H9 (cell line): ENCODE results near the gene NHS. TPM values are rescaled to one million over a fixed set of nuclear protein-coding genes. Genes with fewer than 3 reads are reported as not detected.

Experiments used
- DNase-seq: peaks from one replicate; pipeline ENCODE4 v3.0.0-alpha.2; 2017
- H2AFZ ChIP-seq: one replicate; pipeline ENCODE4 v1.6.1; 2013; ENCODE audit warnings: mild to moderate bottlenecking, low read length, control low read depth, moderate library complexity
- H2AK5ac ChIP-seq: 2 replicates; pipeline ENCODE4 v1.6.1; 2013; ENCODE audit warnings: low read length, control low read depth, mixed read lengths; ENCODE audit not compliant: insufficient read length
- H2BK120ac ChIP-seq: one replicate; pipeline ENCODE4 v1.6.1; 2013; ENCODE audit warnings: low read depth, mild to moderate bottlenecking, low read length, control low read depth, inconsistent platforms; ENCODE audit not compliant: poor library complexity, severe bottlenecking
- H2BK12ac ChIP-seq: 2 replicates; pipeline ENCODE4 v1.6.1; 2013; ENCODE audit warnings: low read length, control low read depth, mixed read lengths, low read depth; ENCODE audit not compliant: insufficient read length
- H2BK15ac ChIP-seq: 2 replicates; pipeline ENCODE4 v1.6.1; 2013; ENCODE audit warnings: low read depth, low read length, control low read depth
- H2BK20ac ChIP-seq: one replicate; pipeline ENCODE4 v1.6.1; 2013; ENCODE audit warnings: low read depth, mild to moderate bottlenecking, low read length, control low read depth, inconsistent platforms; ENCODE audit not compliant: poor library complexity, severe bottlenecking
- H2BK5ac ChIP-seq: 2 replicates; pipeline ENCODE4 v1.6.1; 2013; ENCODE audit warnings: low read length, control low read depth, mixed read lengths; ENCODE audit not compliant: insufficient read length
- H3K14ac ChIP-seq: 2 replicates; pipeline ENCODE4 v1.6.1; 2013; ENCODE audit warnings: low read length, control low read depth; ENCODE audit not compliant: insufficient read depth
- H3K18ac ChIP-seq: 2 replicates; pipeline ENCODE4 v1.6.1; 2013; ENCODE audit warnings: low read depth, mild to moderate bottlenecking, mixed read lengths, low read length, control low read depth; ENCODE audit not compliant: insufficient read length
- H3K23ac ChIP-seq: 2 replicates; pipeline ENCODE4 v1.6.1; 2013; ENCODE audit warnings: low read length, control low read depth, mixed read lengths, low read depth; ENCODE audit not compliant: insufficient read length
- H3K23me2 ChIP-seq: 2 replicates; pipeline ENCODE4 v1.6.1; 2013; ENCODE audit warnings: low read depth, mild to moderate bottlenecking, mixed read lengths, low read length, control low read depth; ENCODE audit not compliant: insufficient read length, poor library complexity, severe bottlenecking
- H3K27ac ChIP-seq: 2 replicates; pipeline ENCODE4 v1.5.1; 2013; ENCODE audit warnings: low read length, control low read depth, mixed read lengths, low read depth; ENCODE audit not compliant: insufficient read length
- H3K27me3 ChIP-seq: 2 replicates; pipeline ENCODE4 v1.6.1; 2013; ENCODE audit warnings: low read length, control low read depth, inconsistent platforms; ENCODE audit not compliant: insufficient read depth
- H3K4ac ChIP-seq: 2 replicates; pipeline ENCODE4 v1.6.1; 2013; ENCODE audit warnings: low read depth, mild to moderate bottlenecking, control low read depth, inconsistent platforms, low read length, moderate library complexity
- H3K4me1 ChIP-seq: 2 replicates; pipeline ENCODE4 v1.6.1; 2013; ENCODE audit warnings: low read length, control low read depth, inconsistent platforms; ENCODE audit not compliant: insufficient read depth
- H3K4me2 ChIP-seq: 2 replicates; pipeline ENCODE4 v1.6.1; 2013; ENCODE audit warnings: low read length, control low read depth, mixed read lengths; ENCODE audit not compliant: insufficient read length, insufficient read depth
- H3K56ac ChIP-seq: 2 replicates; pipeline ENCODE4 v1.6.1; 2013; ENCODE audit warnings: low read depth, mild to moderate bottlenecking, mixed read lengths, low read length, control low read depth; ENCODE audit not compliant: insufficient read length
- H3K79me1 ChIP-seq: 2 replicates; pipeline ENCODE4 v1.6.1; 2013; ENCODE audit warnings: low read depth, mild to moderate bottlenecking, moderate library complexity, low read length, control low read depth, inconsistent platforms; ENCODE audit not compliant: insufficient read depth, poor library complexity, severe bottlenecking
- H3K79me2 ChIP-seq: 2 replicates; pipeline ENCODE4 v1.6.1; 2013; ENCODE audit warnings: low read length, control low read depth, inconsistent platforms; ENCODE audit not compliant: insufficient read depth
- H3K9ac ChIP-seq: 2 replicates; pipeline ENCODE4 v1.6.1; 2013; ENCODE audit warnings: low read length, control low read depth, mixed read lengths; ENCODE audit not compliant: insufficient read length; ENCODE audit errors: extremely low read depth
- H3K9me3 ChIP-seq: one replicate; pipeline ENCODE4 v1.6.1; 2013; ENCODE audit warnings: low read depth, low read length, inconsistent platforms; ENCODE audit not compliant: control insufficient read depth
- H3T11ph ChIP-seq: one replicate; pipeline ENCODE4 v1.6.1; 2013; ENCODE audit warnings: mild to moderate bottlenecking, low read length, control low read depth, inconsistent platforms
- H4K20me1 ChIP-seq: one replicate; pipeline ENCODE4 v1.6.1; 2013; ENCODE audit not compliant: control insufficient read depth, insufficient read length, insufficient read depth
- H4K5ac ChIP-seq: 2 replicates; pipeline ENCODE4 v1.6.1; 2013; ENCODE audit warnings: low read depth, mild to moderate bottlenecking, mixed read lengths, low read length, control low read depth; ENCODE audit not compliant: insufficient read length
- H4K8ac ChIP-seq: replicated peaks from 2 replicates; pipeline ENCODE4 v1.6.1; 2013; ENCODE audit warnings: low read length, control low read depth, mixed read lengths, low read depth; ENCODE audit not compliant: insufficient read length
- H4K91ac ChIP-seq: 2 replicates; pipeline ENCODE4 v1.6.1; 2013; ENCODE audit warnings: low read depth, mild to moderate bottlenecking, moderate library complexity, mixed read lengths, low read length, control low read depth; ENCODE audit not compliant: insufficient read length
- H3K27ac Mint-ChIP-seq, 3 experiments: 2 replicates in 2 of 3; 3 replicates in 1 of 3; pipeline ENCODE4 v1.8.0; 2020 to 2021; ENCODE audit warnings: mixed read lengths in 3 of 3, mild to moderate bottlenecking in 1 of 3, moderate library complexity in 1 of 3
- H3K27me3 Mint-ChIP-seq: 2 replicates; pipeline ENCODE4 v1.8.0; 2021; ENCODE audit warnings: low read depth, mild to moderate bottlenecking, moderate library complexity, mixed read lengths
- H3K36me3 Mint-ChIP-seq, 3 experiments: 2 replicates in 2 of 3; 3 replicates in 1 of 3; pipeline ENCODE4 v1.8.0; 2020 to 2021; ENCODE audit warnings: low read depth in 3 of 3, mixed read lengths in 3 of 3; ENCODE audit not compliant: insufficient read depth in 1 of 3
- H3K4me1 Mint-ChIP-seq, 2 experiments: 2 replicates each; pipeline ENCODE4 v1.8.0; 2020; ENCODE audit warnings: mixed read lengths in 2 of 2
- H3K4me3 Mint-ChIP-seq, 2 experiments: 2 replicates in 1 of 2; 3 replicates in 1 of 2; pipeline ENCODE4 v1.8.0; 2020 to 2021; ENCODE audit warnings: mild to moderate bottlenecking in 2 of 2, mixed read lengths in 2 of 2, moderate library complexity in 1 of 2
- H3K9me3 Mint-ChIP-seq, 2 experiments: 2 replicates in 1 of 2; 3 replicates in 1 of 2; pipeline ENCODE4 v1.8.0; 2020; ENCODE audit warnings: mild to moderate bottlenecking in 2 of 2, mixed read lengths in 2 of 2, moderate library complexity in 1 of 2
- WGBS: extraction: QIAGEN DNeasy Blood & Tissue Kit; methylation state at CpG from one replicate; pipeline ENCODE4 v1.1.7; 2013; ENCODE audit warnings: missing lambda C conversion rate, low lambda C conversion rate, mixed read lengths; ENCODE audit not compliant: insufficient read length; ENCODE audit errors: extremely low coverage; 5-methylcytosine and 5-hydroxymethylcytosine counted together
- total RNA-seq: library from RNA; stranded (reverse); gene quantifications from 2 replicates; pipeline ENCODE4 v1.2.1, GENCODE V29; 2021
- TF ChIP-seq, protein P1 (sequence below): fragments of 200-600 bp; sonication (generic); conservative IDR thresholded peaks from 3 replicates; pipeline ENCODE4 v1.8.0; 2021; ENCODE audit warnings: antibody characterized with exemption, mild to moderate bottlenecking

Gene NHS
- total RNA-seq, 1 experiment from 2014 or later: 8.7 TPM

DNA sequence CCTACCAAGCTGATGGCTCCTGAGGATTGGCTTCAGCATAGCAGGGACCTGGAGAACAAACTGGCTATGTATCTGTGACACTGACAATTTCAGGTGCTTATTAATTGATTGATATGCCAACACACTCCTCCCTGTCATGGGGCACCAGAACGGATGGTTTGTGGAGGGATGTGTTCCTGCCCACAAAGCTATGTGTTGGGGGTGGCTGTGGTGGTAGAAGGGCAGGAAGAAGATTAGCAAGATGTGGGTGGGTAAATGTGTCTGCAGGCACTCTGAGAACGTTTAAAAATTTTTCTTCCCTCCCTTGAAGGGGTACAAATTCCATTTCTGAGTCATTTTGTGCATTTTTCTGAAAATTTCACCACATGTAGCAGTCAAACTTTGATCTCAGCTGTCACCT is 307.3 kb downstream of the NHS start:
- Mint-ChIP-seq H3K36me3 (no peaks in the 10 kb centered on the region), H3K27ac (no peak overlapping the region; a peak in 1 of 7 replicates), H3K9me3 (no peaks in the 10 kb centered on the region), H3K27me3 (peaks cover 3% of the 10 kb centered on the region; the same call in 1 of the 2 replicates), H3K4me1 (peaks cover 18 to 20% of the 10 kb centered on the region in 2 experiments), H3K4me3 (no peak overlapping the region)
- no peak overlapping the region for H3K27ac ChIP-seq
- TF ChIP-seq, protein P1, sequence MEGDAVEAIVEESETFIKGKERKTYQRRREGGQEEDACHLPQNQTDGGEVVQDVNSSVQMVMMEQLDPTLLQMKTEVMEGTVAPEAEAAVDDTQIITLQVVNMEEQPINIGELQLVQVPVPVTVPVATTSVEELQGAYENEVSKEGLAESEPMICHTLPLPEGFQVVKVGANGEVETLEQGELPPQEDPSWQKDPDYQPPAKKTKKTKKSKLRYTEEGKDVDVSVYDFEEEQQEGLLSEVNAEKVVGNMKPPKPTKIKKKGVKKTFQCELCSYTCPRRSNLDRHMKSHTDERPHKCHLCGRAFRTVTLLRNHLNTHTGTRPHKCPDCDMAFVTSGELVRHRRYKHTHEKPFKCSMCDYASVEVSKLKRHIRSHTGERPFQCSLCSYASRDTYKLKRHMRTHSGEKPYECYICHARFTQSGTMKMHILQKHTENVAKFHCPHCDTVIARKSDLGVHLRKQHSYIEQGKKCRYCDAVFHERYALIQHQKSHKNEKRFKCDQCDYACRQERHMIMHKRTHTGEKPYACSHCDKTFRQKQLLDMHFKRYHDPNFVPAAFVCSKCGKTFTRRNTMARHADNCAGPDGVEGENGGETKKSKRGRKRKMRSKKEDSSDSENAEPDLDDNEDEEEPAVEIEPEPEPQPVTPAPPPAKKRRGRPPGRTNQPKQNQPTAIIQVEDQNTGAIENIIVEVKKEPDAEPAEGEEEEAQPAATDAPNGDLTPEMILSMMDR: no peak
- no peak overlapping the region for H4K91ac ChIP-seq
- no peaks in the 10 kb centered on the region for H3K79me1 ChIP-seq
- H2BK20ac ChIP-seq: no peak overlapping the region
- whole genome bisulfite sequencing: no CpG with 5 or more reads among the region's 2 CpGs
- H2BK12ac ChIP-seq: no peak overlapping the region
- H3K18ac ChIP-seq: no peak overlapping the region
- no peak overlapping the region for H3T11ph ChIP-seq
- H3K27me3 ChIP-seq: no peaks in the 10 kb centered on the region
- H2BK15ac ChIP-seq: no peak overlapping the region
- no peak overlapping the region for H2BK120ac ChIP-seq
- no peak for DNase-seq
- H3K23ac ChIP-seq: no peak overlapping the region
- no peaks in the 10 kb centered on the region; the same call in 1 of the 2 replicates for H3K4me1 ChIP-seq
- no peaks in the 10 kb centered on the region for H3K79me2 ChIP-seq
- no peak overlapping the region for H3K56ac ChIP-seq
- H3K14ac ChIP-seq: no peak overlapping the region
- H4K20me1 ChIP-seq: no peaks in the 10 kb centered on the region
- no peak overlapping the region for H4K8ac ChIP-seq
- H3K9me3 ChIP-seq: no peaks in the 10 kb centered on the region
- no peak overlapping the region for H2AK5ac ChIP-seq
- no peak overlapping the region for H3K4ac ChIP-seq
- H4K5ac ChIP-seq: no peak overlapping the region
- H3K23me2 ChIP-seq: no peaks in the 10 kb centered on the region
- no peak overlapping the region for H2AFZ ChIP-seq
- H3K4me2 ChIP-seq: no peak overlapping the region
- H2BK5ac ChIP-seq: no peak overlapping the region
- H3K9ac ChIP-seq: no peak overlapping the region
